Measurements from ENCODE around the gene ANXA8.
"Not testable (repeated sequence)": the region's sequence is repeated elsewhere in the genome, so short reads cannot be mapped to it uniquely, and the experiment has no call there.

ANXA8 gene

DNA sequence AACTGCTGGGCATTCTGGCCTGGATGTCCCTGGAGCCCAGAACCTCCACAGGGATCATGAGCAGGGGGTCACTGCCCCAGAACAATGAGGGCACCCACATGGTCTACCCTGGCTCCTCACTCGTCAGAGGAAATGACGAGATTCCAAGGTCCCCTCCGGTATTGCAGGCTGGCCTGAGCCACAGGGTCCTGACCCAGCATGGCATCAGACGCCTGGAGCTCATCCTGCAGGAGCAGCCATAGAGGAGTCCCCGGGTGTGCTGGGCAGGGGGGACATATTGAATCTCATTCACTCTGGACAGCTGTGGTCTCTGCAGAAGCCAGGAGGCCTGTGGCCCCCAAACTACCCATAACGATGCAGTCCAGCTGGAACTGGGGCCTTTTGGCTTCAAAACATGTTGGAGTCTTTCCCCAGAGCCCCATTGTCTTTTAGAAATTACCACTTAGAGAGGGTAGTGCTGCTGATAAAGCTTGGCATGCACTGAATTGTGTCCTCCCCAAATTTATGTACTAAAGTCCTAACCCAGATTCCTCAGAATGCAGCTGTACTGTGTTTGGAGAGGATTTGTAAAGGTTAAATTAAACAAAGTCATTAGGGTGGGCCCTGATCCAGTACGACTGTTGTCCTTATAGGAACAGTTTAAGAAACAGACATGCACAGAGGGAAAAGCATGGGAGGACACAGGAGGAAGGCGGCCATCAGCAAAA, 27.7 kb downstream of the ANXA8 start:
- no peak for TF ChIP-seq CTCF (IDR thresholded peaks at IDR 0.05; ENCODE audit: low read depth, low read length, missing control alignments)
- no peak for DNase-seq (ENCODE audit: low read depth)
- no peak overlapping the region for H3K4me3 ChIP-seq (ENCODE audit: low read depth, low read length)

DNA sequence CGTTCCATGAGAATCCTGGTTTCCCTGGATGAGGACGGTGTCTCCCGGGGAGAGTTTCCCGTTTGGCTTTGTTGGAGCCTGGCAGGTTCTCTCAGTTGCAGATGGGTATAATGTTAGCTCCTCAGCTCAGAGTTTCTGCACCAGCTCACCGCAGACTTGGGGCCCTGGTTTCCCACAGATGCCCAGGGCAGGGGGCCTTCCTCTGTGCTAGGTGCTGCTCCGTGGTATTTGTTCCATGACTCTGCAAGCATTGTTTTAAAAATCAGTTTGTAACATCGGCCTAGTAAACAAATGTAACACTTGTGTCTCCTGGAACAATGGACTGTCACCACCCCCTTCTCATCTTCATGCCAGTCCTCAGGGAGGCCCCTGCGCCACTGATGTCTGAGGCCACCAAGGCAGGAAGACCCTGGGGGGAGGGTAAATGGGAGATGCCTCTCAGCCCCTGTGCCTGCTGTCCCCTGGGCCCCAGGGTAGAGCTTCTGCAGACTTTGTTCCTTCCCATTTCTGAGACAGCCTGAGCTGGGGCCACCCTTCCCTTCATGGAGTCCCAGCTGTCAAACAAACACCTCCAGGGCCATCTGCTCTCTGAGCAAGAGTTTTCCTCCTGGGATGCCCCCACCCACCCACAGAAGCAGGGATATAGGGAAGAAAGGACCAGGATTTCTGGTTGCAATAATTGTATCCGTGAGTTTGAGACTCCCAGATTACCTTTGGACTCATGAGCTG, 28.4 kb downstream of the ANXA8 start:
- not testable (repeated sequence) for H3K4me3 ChIP-seq (ENCODE audit: low read depth, low read length); DNase-seq (ENCODE audit: low read depth)

DNA sequence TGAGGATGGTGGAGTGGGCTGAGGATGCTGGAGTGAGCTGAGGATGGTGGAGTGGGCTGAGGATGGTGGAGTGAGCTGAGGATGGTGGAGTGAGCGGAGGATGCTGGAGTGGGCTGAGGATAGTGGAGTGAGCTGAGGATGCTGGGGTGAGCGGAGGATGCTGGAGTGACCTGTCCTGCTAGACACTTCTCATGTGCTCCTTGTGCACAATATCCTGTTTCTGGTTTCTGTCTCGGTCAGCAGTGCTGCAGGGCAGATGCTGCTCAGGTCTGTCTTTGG, 29.2 kb downstream of the ANXA8 start:
- H3K4me3 ChIP-seq (ENCODE audit: low read depth, low read length) = no peak overlapping the region
- TF ChIP-seq CTCF (IDR thresholded peaks at IDR 0.05; ENCODE audit: low read depth, low read length, missing control alignments) = no peak
- no peak for DNase-seq (ENCODE audit: low read depth)

DNA sequence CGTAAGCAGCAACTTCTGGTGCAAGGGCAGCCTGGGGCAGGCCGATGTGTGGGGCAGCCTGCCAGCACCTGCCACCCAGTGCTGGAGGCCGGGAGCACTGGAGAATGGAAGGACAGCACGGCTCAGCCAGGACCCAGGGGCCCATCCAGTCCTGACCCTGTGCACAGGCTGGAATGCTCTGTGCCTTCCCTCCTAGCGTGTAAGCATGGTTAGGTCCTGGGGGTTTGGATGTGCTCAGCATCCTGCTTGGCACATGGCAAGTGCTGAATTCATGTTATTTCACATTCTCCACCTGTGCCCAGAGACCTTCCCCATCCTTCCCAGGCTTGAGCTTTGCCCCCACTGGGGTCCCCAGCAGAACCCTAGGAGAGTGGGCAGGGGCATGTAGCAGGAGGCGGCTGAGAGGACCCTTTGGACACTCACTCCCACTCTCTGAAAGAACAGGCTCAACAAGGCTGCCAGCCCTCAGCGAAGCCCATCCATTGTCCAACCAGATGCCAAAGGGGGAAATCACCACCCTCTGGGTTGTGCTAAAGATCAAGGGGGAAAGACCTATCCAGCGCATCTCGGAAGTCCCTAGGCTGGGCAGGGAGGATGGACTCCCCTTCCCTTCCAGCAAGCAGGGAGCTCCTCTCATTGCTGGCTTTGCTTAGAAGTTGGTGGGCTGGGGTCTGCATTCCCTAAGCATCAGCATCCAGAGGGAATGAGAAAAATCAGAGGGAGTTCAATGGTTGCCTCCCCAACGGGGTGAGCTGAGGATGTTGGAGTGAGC, 29.7 kb downstream of the ANXA8 start:
- no peak overlapping the region for H3K4me3 ChIP-seq (ENCODE audit: low read depth, low read length)
- DNase-seq (ENCODE audit: low read depth) = no peak
- TF ChIP-seq CTCF (IDR thresholded peaks at IDR 0.05; ENCODE audit: low read depth, low read length, missing control alignments) = no peak

DNA sequence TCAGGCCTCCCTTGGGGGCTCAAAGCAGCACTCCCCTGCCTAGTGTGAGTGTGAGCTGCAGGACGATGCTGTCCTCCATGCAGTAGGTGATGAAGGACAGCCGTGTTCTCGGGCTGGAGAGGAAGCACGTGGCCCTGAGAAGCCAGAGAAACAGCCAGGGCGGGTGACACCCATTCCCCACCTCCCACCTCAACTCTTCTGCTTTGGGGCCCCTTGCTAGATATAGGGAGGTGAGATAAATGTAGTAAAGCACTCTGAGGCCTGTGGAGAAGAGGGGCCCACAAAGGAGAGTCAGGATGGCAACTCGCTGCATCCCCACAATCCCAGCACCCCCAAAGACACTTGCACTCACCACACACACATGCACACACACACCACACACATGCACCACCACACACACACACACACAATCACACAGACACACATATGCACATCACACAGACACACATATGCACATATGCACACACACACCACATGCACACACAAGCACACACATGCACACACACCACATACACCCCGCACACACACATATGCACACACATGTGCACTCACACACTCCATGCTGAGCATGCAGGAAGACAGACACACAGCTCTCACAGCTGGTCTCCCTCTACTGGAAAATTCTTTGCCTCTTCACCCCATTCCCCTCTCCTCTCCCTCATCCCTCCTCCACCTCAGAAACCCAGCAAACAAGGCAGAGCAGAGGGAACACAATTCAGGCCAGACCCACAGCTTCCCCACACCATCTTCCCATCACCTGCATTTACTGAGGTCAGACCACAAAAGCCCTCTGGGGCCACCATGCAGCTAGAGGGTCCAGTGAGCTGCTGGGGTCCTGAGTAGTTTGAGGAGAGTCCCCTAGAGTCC, 30.5 kb downstream of the ANXA8 start:
- no peak for DNase-seq (ENCODE audit: low read depth)
- no peak for TF ChIP-seq CTCF (IDR thresholded peaks at IDR 0.05; ENCODE audit: low read depth, low read length, missing control alignments)
- no peak overlapping the region for H3K4me3 ChIP-seq (ENCODE audit: low read depth, low read length)

DNA sequence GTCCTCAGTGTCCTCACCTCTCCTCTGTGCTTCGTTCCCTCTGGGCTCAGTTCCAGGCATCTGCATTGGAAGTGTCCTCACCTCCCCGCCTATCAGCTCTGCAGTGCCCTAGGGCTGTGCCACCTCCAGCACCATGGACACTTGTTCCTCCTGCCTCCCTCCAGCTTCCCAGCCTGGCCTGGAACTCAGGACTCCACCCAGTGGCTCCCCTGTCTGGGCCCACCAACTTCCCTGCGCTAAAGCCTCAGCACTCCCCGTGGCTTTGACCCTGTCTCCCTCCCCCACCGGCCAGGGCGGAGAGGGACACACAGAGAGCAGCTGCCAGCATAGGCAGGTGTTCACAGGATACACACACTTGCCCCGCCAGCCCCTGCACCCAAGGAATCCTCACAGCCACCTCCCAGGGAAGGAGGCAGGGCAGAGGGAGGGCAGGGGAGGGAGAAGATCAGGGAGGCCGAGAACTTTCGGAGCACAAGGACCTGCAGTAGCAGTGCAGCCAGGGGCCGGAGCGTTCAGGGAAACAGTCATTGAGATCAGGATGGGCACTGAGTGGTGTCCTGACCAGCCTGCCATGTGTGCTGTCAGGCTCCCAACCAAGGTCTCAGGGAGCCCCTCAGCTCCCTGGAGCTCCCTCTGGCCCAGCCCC, 31.3 kb downstream of the ANXA8 start:
- H3K4me3 ChIP-seq (ENCODE audit: low read depth, low read length) = no peak overlapping the region
- TF ChIP-seq CTCF (IDR thresholded peaks at IDR 0.05; ENCODE audit: low read depth, low read length, missing control alignments) = no peak
- no peak for DNase-seq (ENCODE audit: low read depth)
